Right hindlimb (tissue), 1 donor: ENCODE results near the gene HINFP.
"Not testable (repeated sequence)": the region's sequence is repeated elsewhere in the genome, so short reads cannot be mapped to it uniquely, and the experiment has no call there.

Experiments
- DNase-seq: peaks from one replicate; pipeline ENCODE4 v3.0.0-alpha.2; 2018

The HINFP gene

DNA sequence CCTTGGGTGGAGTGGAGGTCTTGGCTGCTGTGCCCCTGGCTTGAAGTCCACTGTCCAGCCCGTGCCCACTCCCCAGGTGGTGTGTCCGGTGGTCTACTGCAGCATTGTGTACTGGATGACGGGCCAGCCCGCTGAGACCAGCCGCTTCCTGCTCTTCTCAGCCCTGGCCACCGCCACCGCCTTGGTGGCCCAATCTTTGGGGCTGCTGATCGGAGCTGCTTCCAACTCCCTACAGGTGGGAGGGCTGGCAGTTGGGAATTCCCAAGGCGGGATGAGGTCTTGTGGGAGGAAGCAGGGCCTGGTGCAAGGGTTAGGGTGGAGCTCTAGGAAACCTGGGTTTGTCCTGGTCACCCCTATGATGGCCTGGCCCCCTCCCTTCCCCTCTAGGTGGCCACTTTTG, 38.8 kb downstream of the HINFP start:
- no peak for DNase-seq

DNA sequence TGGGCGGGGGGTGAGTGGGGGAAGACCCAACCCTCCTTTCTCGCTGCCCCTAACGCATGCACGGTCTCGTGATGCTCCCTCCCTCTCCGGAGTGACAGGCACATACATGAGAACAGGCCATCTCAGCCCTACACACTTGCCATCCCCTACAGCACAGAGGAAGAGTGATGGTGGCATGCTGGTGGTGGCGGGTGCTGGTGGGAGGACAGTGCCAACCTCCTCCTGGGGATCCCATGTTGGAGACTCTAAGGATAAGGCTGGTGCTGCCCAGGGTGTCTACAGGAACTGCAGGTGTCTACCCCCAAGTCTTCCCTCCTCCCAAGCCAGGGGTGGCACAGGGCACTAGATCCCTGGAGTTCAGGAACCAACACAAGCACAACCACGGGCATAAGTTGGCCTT, 40.5 kb downstream of the HINFP start:
- no peak for DNase-seq

- no peak for DNase-seq
Observed at GRCh38 chr11:119166368-119167076, 45.1 kb downstream of the HINFP start.

DNA sequence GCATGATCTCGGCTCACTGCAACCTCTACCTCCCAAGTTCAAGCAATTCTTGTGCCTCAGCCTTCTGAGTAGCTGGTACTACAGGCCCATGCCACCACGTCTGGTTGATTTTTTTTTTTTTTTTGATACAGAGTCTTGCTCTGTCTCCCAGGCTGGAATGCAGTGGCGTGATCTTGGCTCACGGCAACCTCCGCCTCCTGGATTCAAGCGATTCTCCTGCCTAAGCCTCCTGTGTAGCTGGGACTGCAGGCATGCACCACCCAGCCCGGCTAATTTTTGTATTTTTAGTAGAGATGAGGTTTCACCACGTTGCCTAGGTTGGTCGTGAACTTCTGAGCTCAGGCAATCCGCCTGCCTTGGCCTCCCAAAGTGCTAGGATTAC, 45.7 kb downstream of the HINFP start:
- DNase-seq = not testable (repeated sequence)

DNA sequence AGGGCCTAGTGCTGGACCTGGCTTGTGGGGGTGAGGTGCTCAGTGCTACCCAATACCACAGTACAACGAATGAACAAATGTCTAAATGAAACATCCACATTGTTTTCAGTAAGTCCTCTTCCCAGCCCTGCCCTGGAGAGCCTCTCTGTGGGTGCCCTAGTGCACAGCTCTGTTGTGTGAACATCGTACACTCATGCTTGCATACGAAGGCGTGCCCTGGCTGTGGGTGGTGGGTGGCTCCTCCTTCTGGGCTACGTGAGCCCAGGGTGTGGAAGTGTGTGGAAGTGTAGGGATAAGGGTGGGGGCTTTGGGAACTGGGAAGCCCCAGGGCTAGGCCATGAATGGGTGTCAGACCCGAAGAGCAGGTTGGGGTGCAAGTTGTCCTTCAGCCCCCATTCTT, 46.6 kb downstream of the HINFP start:
- no peak for DNase-seq

- DNase-seq = peak; percentile 89
Observed at GRCh38 chr11:119168471-119169281, 47.3 kb downstream of the HINFP start, which contains the start of gene NLRX1. TSS of gene NLRX1 (plus strand) at chr11:119168725. CDS start at chr11:119171404, 2,679 bp downstream.

DNA sequence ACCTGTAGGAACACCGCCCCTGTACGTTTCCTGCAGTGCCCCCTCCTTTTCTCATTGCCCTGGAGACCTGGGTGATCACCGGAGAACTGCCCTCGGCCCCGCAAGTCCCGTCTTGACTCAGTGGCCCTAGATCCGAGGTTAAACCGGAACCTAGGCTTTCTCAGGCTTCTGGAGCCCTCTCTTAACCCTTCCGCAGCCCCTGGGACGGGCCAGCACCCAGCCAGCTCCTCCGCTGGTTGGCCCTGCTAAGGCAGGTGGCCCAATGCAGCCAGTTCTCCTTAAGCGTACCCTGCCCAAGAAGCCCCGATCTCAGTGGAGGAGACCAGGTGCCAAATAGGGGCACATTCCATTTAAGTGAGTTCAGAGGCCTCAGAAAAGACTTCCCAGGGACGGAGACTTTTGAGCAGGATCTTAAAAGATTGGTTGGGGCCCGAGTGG, 47.9 kb downstream of the HINFP start:
- no peak for DNase-seq

- no peak for DNase-seq
Observed at GRCh38 chr11:119172513-119172912, 51.1 kb downstream of the HINFP start.

DNA sequence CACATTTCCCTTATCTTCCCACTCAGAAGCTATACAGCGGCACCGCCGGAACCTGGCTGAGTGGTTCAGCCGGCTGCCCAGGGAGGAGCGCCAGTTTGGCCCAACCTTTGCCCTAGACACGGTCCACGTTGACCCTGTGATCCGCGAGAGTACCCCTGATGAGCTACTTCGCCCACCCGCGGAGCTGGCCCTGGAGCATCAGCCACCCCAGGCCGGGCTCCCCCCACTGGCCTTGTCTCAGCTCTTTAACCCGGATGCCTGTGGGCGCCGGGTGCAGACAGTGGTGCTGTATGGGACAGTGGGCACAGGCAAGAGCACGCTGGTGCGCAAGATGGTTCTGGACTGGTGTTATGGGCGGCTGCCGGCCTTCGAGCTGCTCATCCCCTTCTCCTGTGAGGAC, 52.1 kb downstream of the HINFP start:
- no peak for DNase-seq

DNA sequence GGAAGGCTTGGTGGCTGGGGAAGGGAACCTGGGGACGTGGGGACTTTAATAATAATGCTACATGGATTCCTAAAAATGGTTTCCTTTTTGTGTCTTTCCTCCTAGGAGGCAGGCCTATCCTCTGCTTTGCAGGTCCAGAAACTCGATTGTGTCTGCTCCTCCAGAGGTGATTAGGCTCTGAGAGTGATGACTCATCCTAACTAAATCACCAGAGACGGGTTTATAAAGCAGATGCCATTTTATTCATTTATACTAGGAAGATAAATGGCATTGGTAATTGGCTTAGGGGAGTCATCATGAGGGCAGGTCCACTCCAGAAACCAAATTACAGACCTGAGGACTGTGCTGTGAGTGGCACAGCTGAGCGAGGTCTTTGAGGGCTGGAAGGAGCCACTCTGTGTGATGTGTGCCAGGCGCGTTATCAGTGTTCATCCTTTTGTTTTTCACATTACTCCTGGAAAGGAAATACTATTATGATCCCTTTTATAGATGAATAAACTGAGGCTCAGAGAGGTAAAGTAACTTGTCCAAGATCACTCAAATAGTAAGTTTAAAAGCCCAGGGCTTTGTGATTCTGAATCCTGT, 54.2 kb downstream of the HINFP start:
- no peak for DNase-seq

GRCh38 chr11:119178166-119178680, 56.8 kb downstream of the HINFP start:
- DNase-seq = no peak

DNA sequence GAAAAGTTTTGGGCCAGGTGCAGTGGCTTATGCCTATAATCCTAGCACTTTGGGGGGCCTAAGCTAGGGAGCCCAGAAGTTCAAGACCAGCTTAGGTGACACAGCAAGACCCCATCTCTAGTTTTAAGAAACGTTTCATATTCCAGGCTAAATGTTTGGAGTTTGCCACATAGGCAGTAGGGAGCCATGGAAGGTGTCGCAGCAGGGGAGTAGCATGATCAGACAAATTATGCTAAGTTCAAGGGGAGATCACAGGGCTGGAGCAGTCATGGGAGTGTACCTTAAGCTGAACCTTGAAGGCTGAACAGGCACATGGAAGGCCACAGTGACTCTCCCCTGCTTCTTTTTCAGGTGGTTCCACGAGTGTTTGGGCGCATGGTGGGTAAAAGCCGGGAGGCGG, 58.0 kb downstream of the HINFP start:
- no peak for DNase-seq

DNA sequence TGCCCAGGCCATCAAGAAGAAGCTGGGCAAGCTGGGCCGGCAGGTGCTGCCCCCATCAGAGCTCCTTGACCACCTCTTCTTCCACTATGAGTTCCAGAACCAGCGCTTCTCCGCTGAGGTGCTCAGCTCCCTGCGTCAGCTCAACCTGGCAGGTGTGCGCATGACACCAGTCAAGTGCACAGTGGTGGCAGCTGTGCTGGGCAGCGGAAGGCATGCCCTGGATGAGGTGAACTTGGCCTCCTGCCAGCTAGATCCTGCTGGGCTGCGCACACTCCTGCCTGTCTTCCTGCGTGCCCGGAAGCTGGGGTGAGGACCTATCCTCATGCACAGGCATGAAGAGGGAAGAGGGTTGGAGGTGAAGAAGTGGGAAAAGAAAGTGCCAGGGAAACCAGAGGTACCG, 58.6 kb downstream of the HINFP start:
- DNase-seq = no peak

DNA sequence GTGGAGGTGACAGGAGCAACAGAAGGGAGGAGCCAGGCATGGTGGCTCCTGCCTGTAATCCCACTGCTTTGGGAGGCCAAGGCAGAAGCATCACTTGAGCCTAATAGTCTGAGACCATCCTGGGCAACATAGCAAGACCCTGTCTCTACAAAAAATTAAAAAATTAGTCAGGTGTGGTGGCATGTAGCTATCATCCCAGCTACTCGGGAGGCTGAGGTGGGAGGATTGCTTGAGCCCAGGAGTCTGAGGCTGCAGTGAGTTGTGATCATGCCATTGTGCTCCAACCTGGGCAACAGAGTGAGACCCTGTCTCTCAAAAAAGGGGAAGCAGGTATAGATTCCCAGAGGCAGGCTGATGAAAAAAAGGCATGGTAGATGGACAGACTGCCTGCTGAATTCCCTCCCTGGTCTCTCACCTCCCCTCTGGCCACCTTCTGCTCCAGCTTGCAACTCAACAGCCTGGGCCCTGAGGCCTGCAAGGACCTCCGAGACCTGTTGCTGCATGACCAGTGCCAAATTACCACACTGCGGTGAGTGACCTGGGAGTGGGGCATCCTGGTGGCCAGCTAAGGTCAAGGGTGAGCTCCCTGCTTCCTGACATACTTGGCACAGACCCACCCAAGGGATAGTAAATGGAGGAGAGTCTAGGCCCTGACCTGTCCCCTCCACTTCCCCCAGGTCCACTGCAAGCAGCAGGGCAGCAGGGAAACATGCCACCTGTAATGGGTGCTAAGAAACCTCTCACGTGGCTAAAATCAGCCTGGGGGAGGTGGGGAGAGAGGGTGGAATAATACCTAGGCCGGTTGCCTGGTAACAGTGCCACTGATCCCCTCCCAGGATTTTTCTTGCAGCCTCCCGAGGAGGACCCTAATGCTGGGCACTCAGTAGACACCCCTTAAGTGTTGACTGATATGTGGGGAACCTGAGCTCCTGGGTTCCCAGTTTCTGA, 59.6 kb downstream of the HINFP start:
- no peak for DNase-seq

GRCh38 chr11:119181677-119182412, 60.5 kb downstream of the HINFP start:
- no peak for DNase-seq

DNA sequence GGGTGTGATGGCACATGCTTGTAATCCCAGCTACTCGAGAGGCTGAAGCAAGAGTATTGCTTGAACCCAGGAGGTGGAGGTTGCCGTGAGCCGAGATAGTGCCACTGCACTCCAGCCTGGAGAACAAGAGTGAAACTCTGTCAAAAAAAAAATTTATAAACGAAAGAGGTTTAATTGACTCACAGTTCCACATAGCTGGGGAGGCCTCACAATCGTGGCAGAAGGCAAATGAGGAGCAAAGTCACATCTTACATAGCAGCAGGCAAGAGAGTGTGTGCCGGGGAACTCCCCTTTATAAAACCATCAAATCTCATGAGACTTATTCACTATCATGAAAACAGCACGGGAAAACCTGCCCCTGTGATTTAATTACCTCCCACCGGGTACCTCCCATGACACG, 63.0 kb downstream of the HINFP start:
- not testable (repeated sequence) for DNase-seq
